ENCODE results near the gene NXPH2. TPM values are rescaled to one million over a fixed set of nuclear protein-coding genes. Genes with fewer than 3 reads are reported as not detected.

Gene NXPH2
- polyA plus RNA-seq, 6 donors from 2014 or later: not detected

DNA sequence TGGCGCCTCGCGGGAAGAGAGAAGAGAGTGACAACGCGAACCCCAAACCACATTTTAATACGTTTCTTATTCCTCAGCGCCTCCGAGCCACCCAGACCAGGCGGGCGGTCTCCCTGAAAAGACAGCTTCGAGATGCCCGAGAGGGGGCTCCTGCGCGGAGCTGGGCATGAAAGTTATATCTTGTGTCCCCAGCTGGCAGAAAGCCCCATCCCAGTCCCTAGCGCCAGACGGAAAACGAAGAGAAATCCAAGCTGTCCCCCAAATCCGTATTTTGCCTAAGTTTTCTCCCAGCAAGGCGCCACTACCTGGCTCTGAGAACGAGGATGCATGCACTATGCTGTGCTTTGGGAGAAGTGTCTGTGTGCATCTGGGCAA, 797 bp downstream of the NXPH2 start:
- H3K9me3 Mint-ChIP-seq: no peaks in the 10 kb centered on the region
- H3K4me1 Mint-ChIP-seq: peaks cover 5 to 12% (median 7%) of the 10 kb centered on the region in 3 donors
- H3K27me3 Mint-ChIP-seq: peaks cover 47 to 49% (median 48%) of the 10 kb centered on the region in 3 donors
- no peak overlapping the region for H3K27ac Mint-ChIP-seq
- H3K36me3 Mint-ChIP-seq: no peaks in the 10 kb centered on the region
- DNase-seq (no peak), ATAC-seq (ENCODE audit: low read depth in 2 of 2) (no peak)
- H3K4me3 Mint-ChIP-seq: peak overlapping the region in 1 of 8 donors; percentile 3

GRCh38 chr2:138777996-138778395, 2.2 kb downstream of the NXPH2 start:
- Mint-ChIP-seq H3K4me1 (peaks cover 5 to 12% (median 7%) of the 10 kb centered on the region in 3 donors), H3K9me3 (no peaks in the 10 kb centered on the region), H3K4me3 (no peak overlapping the region), H3K27ac (no peak overlapping the region), H3K27me3 (peaks cover 35 to 42% (median 38%) of the 10 kb centered on the region in 3 donors), H3K36me3 (no peaks in the 10 kb centered on the region)
- ATAC-seq (ENCODE audit: low read depth in 2 of 2) (no peak), DNase-seq (no peak)

GRCh38 chr2:138775736-138776135, 4.5 kb downstream of the NXPH2 start:
- Mint-ChIP-seq H3K36me3 (no peaks in the 10 kb centered on the region), H3K9me3 (no peaks in the 10 kb centered on the region), H3K4me3 (no peak overlapping the region), H3K27me3 (peaks cover 18 to 22% (median 21%) of the 10 kb centered on the region in 3 donors), H3K4me1 (peaks cover 5 to 12% (median 7%) of the 10 kb centered on the region in 3 donors), H3K27ac (no peak overlapping the region)
- ATAC-seq (ENCODE audit: low read depth in 2 of 2) (no peak), DNase-seq (no peak)

GRCh38 chr2:138771534-138771933, 8.7 kb downstream of the NXPH2 start:
- Mint-ChIP-seq H3K4me3 (no peak overlapping the region), H3K9me3 (no peaks in the 10 kb centered on the region), H3K27me3 (peaks cover 14 to 25% (median 17%) of the 10 kb centered on the region in 3 donors), H3K4me1 (no peaks in the 10 kb centered on the region), H3K27ac (no peak overlapping the region), H3K36me3 (no peaks in the 10 kb centered on the region)
- DNase-seq: no peak
- no peak for ATAC-seq (ENCODE audit: low read depth in 2 of 2)

DNA sequence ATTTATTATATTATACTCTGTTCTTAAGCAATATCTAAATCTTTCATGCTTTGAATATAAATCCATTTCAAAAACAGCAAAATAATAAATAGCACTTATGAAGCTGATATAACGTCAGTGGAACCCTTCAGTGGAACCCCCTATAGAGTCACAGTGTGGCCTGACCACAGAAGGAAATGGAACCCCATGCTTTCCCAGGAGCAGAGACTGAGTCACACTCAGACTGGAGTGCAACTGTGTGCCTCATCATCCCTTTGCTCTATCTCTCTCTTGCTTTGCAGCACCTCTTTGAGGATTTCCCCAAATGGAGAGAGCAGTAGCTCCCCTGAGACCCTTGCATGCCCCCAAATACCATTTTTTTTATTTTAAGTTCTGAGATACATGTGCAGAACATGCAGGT, 13.1 kb downstream of the NXPH2 start:
- no peaks in the 10 kb centered on the region for H3K4me1 Mint-ChIP-seq
- no peaks in the 10 kb centered on the region for H3K36me3 Mint-ChIP-seq
- no peak overlapping the region for H3K4me3 Mint-ChIP-seq
- ATAC-seq (ENCODE audit: low read depth in 2 of 2) (no peak), DNase-seq (no peak)
- no peak overlapping the region for H3K27ac Mint-ChIP-seq
- peaks cover 17 to 25% (median 18%) of the 10 kb centered on the region in 3 donors for H3K27me3 Mint-ChIP-seq
- no peaks in the 10 kb centered on the region for H3K9me3 Mint-ChIP-seq

GRCh38 chr2:138766464-138766863, 13.7 kb downstream of the NXPH2 start:
- Mint-ChIP-seq H3K4me3 (no peak overlapping the region), H3K9me3 (no peaks in the 10 kb centered on the region), H3K4me1 (no peaks in the 10 kb centered on the region), H3K27ac (no peak overlapping the region), H3K36me3 (no peaks in the 10 kb centered on the region), H3K27me3 (peaks cover 17 to 25% (median 18%) of the 10 kb centered on the region in 3 donors)
- DNase-seq (no peak), ATAC-seq (ENCODE audit: low read depth in 2 of 2) (no peak)

DNA sequence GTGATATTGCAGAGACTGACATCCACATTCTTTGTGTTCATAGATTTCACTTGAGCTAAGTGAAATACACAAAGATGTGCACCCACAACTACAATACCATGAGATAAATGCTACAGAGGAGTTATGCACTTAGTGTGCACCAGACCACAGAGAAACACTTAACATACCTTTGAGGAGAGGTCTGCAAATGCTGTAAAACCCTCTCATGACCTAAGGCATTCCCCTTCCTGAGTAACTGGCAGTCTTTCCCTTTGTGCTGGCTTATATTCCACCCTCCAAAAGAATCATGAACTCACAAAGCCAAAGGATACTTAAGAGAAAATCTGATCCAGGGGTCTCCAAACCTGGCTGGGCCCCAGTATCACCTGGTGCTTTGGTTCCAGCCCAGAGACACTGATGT, 16.2 kb downstream of the NXPH2 start:
- H3K27ac Mint-ChIP-seq: no peak overlapping the region
- no peak for ATAC-seq (ENCODE audit: low read depth in 2 of 2)
- peaks cover 14 to 17% (median 17%) of the 10 kb centered on the region in 3 donors for H3K27me3 Mint-ChIP-seq
- no peak overlapping the region for H3K4me3 Mint-ChIP-seq
- H3K9me3 Mint-ChIP-seq: peaks cover 0 to 2% (median 0%) of the 10 kb centered on the region in 7 donors
- H3K4me1 Mint-ChIP-seq: no peaks in the 10 kb centered on the region
- no peak for DNase-seq
- no peaks in the 10 kb centered on the region for H3K36me3 Mint-ChIP-seq

DNA sequence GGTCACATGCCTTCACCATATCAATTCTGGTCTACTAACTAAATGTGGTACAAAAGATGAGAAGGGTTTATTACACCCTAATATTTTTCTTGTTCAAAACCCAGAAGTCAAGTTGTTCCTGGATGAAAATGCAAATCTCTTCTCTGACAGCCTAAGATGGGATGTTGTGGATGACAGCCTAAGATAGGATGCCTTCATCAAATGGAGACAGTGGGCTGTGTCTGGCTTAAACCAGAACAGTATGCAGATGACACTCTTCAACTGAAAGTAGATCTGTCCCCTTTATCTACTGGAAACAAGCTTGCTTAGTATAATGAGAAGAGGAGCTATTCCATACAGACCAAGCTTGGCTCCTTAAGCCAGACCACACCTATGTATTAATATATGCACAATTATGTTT, 17.7 kb downstream of the NXPH2 start:
- H3K9me3 Mint-ChIP-seq: peaks cover 0 to 2% (median 0%) of the 10 kb centered on the region in 7 donors
- H3K27me3 Mint-ChIP-seq: peaks cover 6 to 10% (median 8%) of the 10 kb centered on the region in 3 donors
- DNase-seq (no peak), ATAC-seq (ENCODE audit: low read depth in 2 of 2) (no peak)
- H3K4me3 Mint-ChIP-seq: no peak overlapping the region
- no peaks in the 10 kb centered on the region for H3K36me3 Mint-ChIP-seq
- no peaks in the 10 kb centered on the region for H3K4me1 Mint-ChIP-seq
- H3K27ac Mint-ChIP-seq: no peak overlapping the region

DNA sequence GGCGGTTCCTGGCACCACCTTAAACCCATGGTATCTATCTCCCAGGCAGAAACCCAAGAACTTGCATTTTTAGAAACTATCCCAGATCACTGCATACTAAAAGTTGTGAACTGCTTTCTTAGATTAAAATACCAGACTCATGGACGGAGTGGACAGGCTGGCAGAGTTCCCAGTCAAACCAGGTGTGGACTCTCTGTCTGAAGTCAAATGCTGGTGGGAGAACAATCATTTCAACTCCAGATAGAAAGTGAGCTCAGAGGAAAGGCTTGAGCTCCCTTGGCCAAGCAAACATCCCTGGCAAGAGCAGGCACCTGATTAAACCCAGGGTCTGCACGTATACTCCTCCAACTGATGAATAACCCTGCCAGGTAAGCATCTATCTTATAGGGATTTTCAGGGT, 19.5 kb downstream of the NXPH2 start:
- Mint-ChIP-seq H3K4me3 (no peak overlapping the region), H3K9me3 (peaks cover 0 to 2% (median 0%) of the 10 kb centered on the region in 7 donors), H3K27me3 (peaks cover 7 to 11% (median 9%) of the 10 kb centered on the region in 3 donors), H3K36me3 (no peaks in the 10 kb centered on the region), H3K27ac (no peak overlapping the region), H3K4me1 (no peaks in the 10 kb centered on the region)
- ATAC-seq (ENCODE audit: low read depth in 2 of 2): no peak
- DNase-seq: no peak

DNA sequence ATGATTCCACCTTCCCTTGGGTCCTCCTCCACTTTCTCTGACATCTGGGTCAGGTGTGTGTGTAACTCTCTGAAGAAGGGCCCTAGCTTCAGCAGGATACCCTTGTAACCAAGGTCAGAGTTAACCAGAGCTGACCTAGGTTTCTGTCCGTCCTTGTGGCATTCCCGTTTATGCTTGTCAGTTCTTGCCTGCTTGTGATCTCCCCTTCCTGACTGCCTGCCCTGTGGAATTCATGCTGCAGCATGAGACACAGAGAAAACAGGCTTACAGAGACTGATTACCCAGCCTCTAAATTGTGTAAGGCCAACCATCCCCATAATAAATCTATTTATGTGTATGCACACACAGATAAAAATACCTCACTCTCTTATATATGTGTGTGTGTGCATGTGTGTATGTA, 22.8 kb downstream of the NXPH2 start:
- H3K36me3 Mint-ChIP-seq: no peaks in the 10 kb centered on the region
- H3K4me3 Mint-ChIP-seq: no peak overlapping the region
- no peak for DNase-seq
- peaks cover 3 to 11% (median 9%) of the 10 kb centered on the region in 3 donors for H3K27me3 Mint-ChIP-seq
- no peaks in the 10 kb centered on the region for H3K4me1 Mint-ChIP-seq
- no peak for ATAC-seq (ENCODE audit: low read depth in 2 of 2)
- no peak overlapping the region for H3K27ac Mint-ChIP-seq
- H3K9me3 Mint-ChIP-seq: peaks cover 2 to 14% (median 6%) of the 10 kb centered on the region in 7 donors

DNA sequence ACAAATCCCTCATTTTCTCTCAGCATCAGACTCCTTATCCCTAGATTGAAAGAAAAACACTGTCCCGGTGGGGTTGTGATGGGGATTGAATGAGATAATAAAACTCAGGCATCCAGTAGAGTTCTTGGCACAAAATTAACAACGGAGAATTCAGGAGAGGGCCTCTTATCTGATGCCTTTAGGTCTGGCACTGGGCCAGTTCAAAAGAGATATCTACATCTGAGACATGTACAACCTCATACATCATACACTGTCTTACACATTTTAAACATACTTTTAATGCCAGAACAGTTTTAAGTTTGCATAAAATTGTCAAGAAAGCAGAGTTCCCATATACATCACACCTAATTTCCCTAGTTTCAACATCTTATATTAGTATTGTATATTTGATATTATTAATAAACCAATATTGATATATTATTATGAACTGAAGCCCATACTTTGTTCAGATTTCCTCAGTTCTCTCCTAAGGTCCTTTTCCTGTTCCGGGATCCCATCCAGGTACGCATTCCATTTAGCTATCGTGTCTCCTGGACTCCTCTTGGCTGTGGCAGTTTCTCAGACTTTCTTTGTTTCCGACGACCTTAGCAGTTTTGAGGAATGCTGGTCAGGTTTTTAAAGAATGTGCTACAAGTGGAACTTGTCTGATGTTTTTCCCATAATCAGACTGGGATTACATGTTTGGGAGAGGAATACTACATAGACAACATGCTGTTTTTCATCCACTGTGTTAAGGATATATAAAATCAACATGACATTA, 27.8 kb downstream of the NXPH2 start:
- H3K4me1 Mint-ChIP-seq: no peaks in the 10 kb centered on the region
- DNase-seq (no peak), ATAC-seq (ENCODE audit: low read depth in 2 of 2) (no peak)
- H3K27ac Mint-ChIP-seq: no peak overlapping the region
- H3K27me3 Mint-ChIP-seq: peaks cover under 1 to 3% (median 1%) of the 10 kb centered on the region in 3 donors
- H3K9me3 Mint-ChIP-seq: peaks cover 2 to 19% (median 8%) of the 10 kb centered on the region in 7 donors
- no peak overlapping the region for H3K4me3 Mint-ChIP-seq
- H3K36me3 Mint-ChIP-seq: no peaks in the 10 kb centered on the region

DNA sequence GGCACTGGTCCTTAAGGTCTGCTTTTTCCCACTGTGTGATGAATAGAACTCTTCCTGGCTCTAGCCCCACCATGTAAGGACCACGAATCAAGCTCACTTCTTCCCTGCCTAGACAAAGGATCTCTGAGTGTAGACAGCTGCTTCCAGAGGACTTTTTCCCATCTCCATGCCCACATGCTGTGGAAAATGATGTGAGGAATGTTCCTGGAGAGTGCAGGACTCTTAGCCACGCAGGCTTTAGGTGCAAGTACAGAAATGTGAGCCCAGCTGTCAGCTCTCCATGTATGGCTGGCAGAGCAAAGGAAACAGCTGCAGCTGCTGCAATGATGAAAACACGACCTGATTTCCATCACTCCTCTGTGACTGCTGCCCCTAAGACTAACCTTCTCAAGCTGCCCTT, 35.5 kb downstream of the NXPH2 start:
- Mint-ChIP-seq H3K9me3 (peaks cover 0 to 5% (median 2%) of the 10 kb centered on the region in 7 donors), H3K27ac (no peak overlapping the region), H3K36me3 (no peaks in the 10 kb centered on the region), H3K4me1 (no peaks in the 10 kb centered on the region), H3K4me3 (no peak overlapping the region), H3K27me3 (peaks cover 0 to 4% (median 0%) of the 10 kb centered on the region in 3 donors)
- no peak for DNase-seq
- ATAC-seq (ENCODE audit: low read depth in 2 of 2): no peak

DNA sequence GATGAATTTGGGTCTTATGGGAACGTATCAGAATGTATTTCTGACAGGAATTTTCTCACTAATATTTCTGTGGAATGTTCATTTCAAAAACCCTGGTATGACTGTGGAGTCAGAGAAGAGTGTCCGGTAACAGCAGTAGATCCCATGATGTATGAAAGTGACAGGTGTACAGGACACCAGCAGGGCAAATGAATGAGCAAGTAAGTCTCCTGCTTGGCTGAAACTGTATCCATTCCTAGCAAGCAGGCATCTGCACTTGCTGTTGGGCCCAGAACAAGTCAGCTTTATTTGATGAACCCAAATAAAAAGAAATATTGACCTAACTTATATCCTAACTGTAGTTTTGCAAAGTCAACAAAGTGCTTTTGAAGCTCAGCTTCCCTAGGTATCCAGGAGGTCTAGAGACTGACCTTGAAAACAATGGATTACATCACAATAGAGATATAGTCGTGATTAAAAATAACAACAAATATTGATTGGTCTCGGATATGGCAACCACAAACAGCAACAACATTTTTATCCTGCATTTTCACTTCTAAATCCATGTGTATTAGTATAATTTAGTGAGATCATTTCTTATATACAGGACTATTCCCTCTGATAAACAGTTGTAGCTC, 37.6 kb downstream of the NXPH2 start:
- DNase-seq (no peak), ATAC-seq (ENCODE audit: low read depth in 2 of 2) (no peak)
- H3K4me3 Mint-ChIP-seq: no peak overlapping the region
- no peaks in the 10 kb centered on the region for H3K4me1 Mint-ChIP-seq
- H3K27me3 Mint-ChIP-seq: peaks cover 0 to 10% (median 5%) of the 10 kb centered on the region in 3 donors
- H3K27ac Mint-ChIP-seq: no peak overlapping the region
- no peaks in the 10 kb centered on the region for H3K36me3 Mint-ChIP-seq
- peaks cover under 1 to 5% (median 2%) of the 10 kb centered on the region in 7 donors for H3K9me3 Mint-ChIP-seq

DNA sequence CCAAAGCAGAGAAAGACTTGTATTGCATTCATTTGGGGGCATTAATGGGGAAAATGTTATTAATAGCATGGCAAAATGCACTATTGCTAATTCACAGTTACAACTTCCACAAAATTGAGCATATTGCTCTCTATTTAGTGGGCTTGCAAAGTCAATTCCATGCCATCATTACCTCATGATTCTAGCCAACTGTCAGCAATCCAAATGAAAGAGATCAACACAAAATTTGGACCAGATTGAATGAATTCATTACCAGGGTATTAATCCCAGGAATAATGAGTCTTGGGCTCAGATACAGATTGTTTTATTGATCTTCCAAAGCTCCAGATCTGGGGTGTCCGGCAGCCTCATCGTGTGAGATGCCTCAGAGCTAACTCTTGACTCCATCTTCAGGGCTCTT, 38.3 kb downstream of the NXPH2 start:
- no peaks in the 10 kb centered on the region for H3K4me1 Mint-ChIP-seq
- ATAC-seq (ENCODE audit: low read depth in 2 of 2) (no peak), DNase-seq (no peak)
- H3K9me3 Mint-ChIP-seq: peaks cover 3 to 9% (median 8%) of the 10 kb centered on the region in 7 donors
- no peak overlapping the region for H3K27ac Mint-ChIP-seq
- peaks cover 0 to 10% (median 5%) of the 10 kb centered on the region in 3 donors for H3K27me3 Mint-ChIP-seq
- no peak overlapping the region for H3K4me3 Mint-ChIP-seq
- H3K36me3 Mint-ChIP-seq: peaks cover 0 to 6% of the 10 kb centered on the region in 2 donors

All from naive B cell (primary cell).